Heart right ventricle (tissue), 16 donors: Measurements from ENCODE around the gene CALU. TPM values are rescaled to one million over a fixed set of nuclear protein-coding genes. Genes with fewer than 3 reads are reported as not detected.

Experiments
- ATAC-seq, 8 donors: fragments of 200-7000 bp; cut with Tn5 transposase; one replicate each; pipeline ENCODE4 v1.9.1; 2020; ENCODE audit warnings: mild to moderate bottlenecking in 8 of 8, moderate library complexity in 8 of 8, moderate number of reproducible peaks in 1 of 8
- DNase-seq, 2 donors: peaks; one replicate each; pipeline ENCODE4 v3.0.0-alpha.2; 2020
- H3K27ac ChIP-seq, 10 donors: fragments of 200-600 bp; sonication (generic) in 2 of 10; one replicate each; pipeline versions ENCODE4 v1.5.0 to v1.8.0; 2020 to 2022; ENCODE audit warnings: mild to moderate bottlenecking in 3 of 10
- H3K27me3 ChIP-seq, 7 donors: fragments of 200-600 bp; one replicate each; pipeline ENCODE4 v1.8.0; 2021 to 2022; ENCODE audit warnings: mild to moderate bottlenecking in 2 of 7
- H3K36me3 ChIP-seq, 9 donors: fragments of 200-600 bp; sonication (generic) in 1 of 9; one replicate each; pipeline versions ENCODE4 v1.5.0 to v1.8.0; 2020 to 2022; ENCODE audit warnings: mild to moderate bottlenecking in 2 of 9
- H3K4me1 ChIP-seq, 9 donors: fragments of 200-600 bp; sonication (generic) in 1 of 9; one replicate each; pipeline versions ENCODE4 v1.5.0 to v1.8.0; 2020 to 2022; ENCODE audit warnings: mild to moderate bottlenecking in 4 of 9
- H3K4me3 ChIP-seq, 10 donors: fragments of 200-600 bp; sonication (generic) in 2 of 10; one replicate each; pipeline versions ENCODE4 v1.5.0 to v1.8.0; 2020 to 2022; ENCODE audit warnings: mild to moderate bottlenecking in 7 of 10, moderate library complexity in 2 of 10
- H3K9me3 ChIP-seq, 11 donors: fragments of 200-600 bp in 10 of 11; sonication (generic) in 2 of 11; one replicate each; pipeline versions ENCODE4 v1.5.0 to v1.8.0; 2013 to 2022; ENCODE audit warnings: mild to moderate bottlenecking in 2 of 11, control low read depth in 1 of 11, moderate library complexity in 1 of 11
- CTCF ChIP-seq, 9 donors: fragments of 200-600 bp; sonication (generic) in 2 of 9; IDR thresholded peaks; one replicate each; pipeline versions ENCODE4 v1.5.0 to v1.8.0; 2021 to 2022; ENCODE audit warnings: antibody characterized with exemption in 9 of 9, mild to moderate bottlenecking in 5 of 9, moderate library complexity in 1 of 9
- WGBS, 2 donors: extraction: QIAGEN DNeasy Blood & Tissue Kit; methylation state at CpG; one replicate each; pipeline ENCODE4 v1.1.7; 2013; ENCODE audit warnings: inconsistent platforms in 1 of 2; 5-methylcytosine and 5-hydroxymethylcytosine counted together
- intact Hi-C, 10 donors: fragments of 100-400 bp; cut with DNase I; formaldehyde crosslinking; loops; one replicate each; pipeline versions ENCODE4 v1.11.1 to v1.14.2; 2022
- polyA plus RNA-seq, 2 donors: library from polyadenylated mRNA; stranded (reverse); fragments of 200-250 nt; gene quantifications; one replicate each; pipeline ENCODE4 v1.2.3, GENCODE V29; 2013
- total RNA-seq, 10 donors: library from RNA; stranded (reverse); fragmentation: NEBNext Ultra II Directional in 3 of 10; extraction: Animal tissue kit (Norgen Biotek cat#: 25700) in 3 of 10; gene quantifications; one replicate each; pipeline versions ENCODE4 v1.2.1 to v1.2.4, GENCODE V29; 2021 to 2023
- donor health status: Arrhythmogenic right ventricular cardiomyopathy.
- donor health status: ischemic (EF 13 %, LVEDD 7.1; RV severe dilation, severe dysfunction).
- donor health status: healthy with polysubstance abuse.
- donor health status: DM: no; HTN: yes; CAD: no.
- donor health status: DM: no; HTN: no; CAD: no.
- donor health status: ischemic (EF 25% LVEDD 6.9; RV normal size, moderate dysfunction).
- donor health status: ischemic (EF 25% LVEDD 5.7; RV mildly dilated, moderate dysfunction).
- donor health status: healthy.
- donor health status: DM: yes; HTN: yes; CAD: no.
- donor health status: Ischemic cardiomyopathy.
- donor health status: ischemic (EF 35%, LVEDD 5.7; RV mildly dilated, moderate dysfunction).
- donor health status: nonischemic (EF 11% LVEDD 7.7; RV severe dilation, severe dysfunction).
- donor health status: DM: yes; HTN: yes; CAD: no.
- donor health status: PGD.
- donor health status: ischemic (EF 29% LVEDD 5.4; RV normal size, mild dysfunction).
- donor health status: nonischemic (EF 23%, LVEDD 6.1; RV moderate dilation, normal function).

CALU gene
- total and polyA plus RNA-seq, 12 donors, result 39.9 to 333 (median 249) TPM

- no peaks in the 10 kb centered on the region for H3K36me3 ChIP-seq
- H3K4me3 ChIP-seq, result no peak overlapping the region
- H3K9me3 ChIP-seq, result no peaks in the 10 kb centered on the region
- DNase-seq (no peak), ATAC-seq (no peak)
- no peak overlapping the region for H3K27ac ChIP-seq
- intact Hi-C loops, result loop anchor here in 5 of 10 donors (5.0 to 10.0 kb wide), 3 partner anchors 125 to 137 kb away; partner anchors contain the start of gene ATP6V1F (in 4 of the 5)
- 91 to 96% methylated on average over 4 of the region's 4 CpGs for WGBS, 2 donors
- peaks cover 0 to 6% (median 0%) of the 10 kb centered on the region in 7 donors for H3K27me3 ChIP-seq
- no peak for TF ChIP-seq CTCF (IDR thresholded peaks at IDR 0.05)
- H3K4me1 ChIP-seq, result peaks cover 3 to 43% (median 32%) of the 10 kb centered on the region in 9 donors
Measured at GRCh38 chr7:128737441-128737840, 1.7 kb upstream of the CALU start.

GRCh38 chr7:128737867-128738385, 1.2 kb upstream of the CALU start:
- no peak for ATAC-seq
- 17 to 29% methylated on average over 1 of the region's 1 CpG for WGBS, 2 donors
- no peak for DNase-seq
- peaks cover 3 to 48% (median 36%) of the 10 kb centered on the region in 9 donors for H3K4me1 ChIP-seq
- H3K27ac ChIP-seq, result peak overlapping the region in 7 of 10 donors; percentile 93 to 97 (median 94)
- peaks cover 0 to 1% (median 0%) of the 10 kb centered on the region in 7 donors for H3K27me3 ChIP-seq
- H3K4me3 ChIP-seq, result no peak overlapping the region
- no peaks in the 10 kb centered on the region for H3K36me3 ChIP-seq
- H3K9me3 ChIP-seq, result no peaks in the 10 kb centered on the region
- intact Hi-C loops, result loop anchor here in 6 of 10 donors (2.0 to 10.0 kb wide), 4 partner anchors 93 to 137 kb away; partner anchors contain the start of genes ATP6V1F (in 4 of the 6) and FLNC (in 1 of the 6)
- no peak for TF ChIP-seq CTCF (IDR thresholded peaks at IDR 0.05)

GRCh38 chr7:128738570-128739047, 550 bp upstream of the CALU start:
- TF ChIP-seq CTCF (IDR thresholded peaks at IDR 0.05), result no peak
- peak overlapping the region; percentile 31 to 97 (median 94) for H3K27ac ChIP-seq
- no peaks in the 10 kb centered on the region for H3K9me3 ChIP-seq
- intact Hi-C loops, result loop anchor here in 7 of 10 donors (1.0 to 10.0 kb wide), 5 partner anchors 92 to 136 kb away; partner anchors contain the start of genes ATP6V1F (in 5 of the 7) and FLNC (in 1 of the 7)
- peaks cover 0 to 3% (median 0%) of the 10 kb centered on the region in 9 donors for H3K36me3 ChIP-seq
- peak in 7 of 8 donors; percentile 6 to 46 (median 16) for ATAC-seq
- DNase-seq, result peak in 1 of 2 donors; percentile 8
- peaks cover 3 to 55% (median 42%) of the 10 kb centered on the region in 9 donors for H3K4me1 ChIP-seq
- 1 to 3% methylated on average over 8 of the region's 8 CpGs for WGBS, 2 donors
- no peaks in the 10 kb centered on the region for H3K27me3 ChIP-seq
- peak overlapping the region in 9 of 10 donors; percentile 69 to 99 (median 94) for H3K4me3 ChIP-seq

- DNase-seq (no peak), ATAC-seq (no peak)
- intact Hi-C loops, result loop anchor here in 7 of 10 donors (1.0 to 10.0 kb wide), 6 partner anchors 91 to 135 kb away; partner anchors contain the start of genes ATP6V1F (in 5 of the 7) and FLNC (in 2 of the 7)
- WGBS, 2 donors, result 4 to 5% methylated on average over 13 of the region's 13 CpGs
- H3K27ac ChIP-seq, result peak overlapping the region; percentile 49 to 97 (median 94)
- peaks cover 3 to 65% (median 50%) of the 10 kb centered on the region in 9 donors for H3K4me1 ChIP-seq
- peak overlapping the region; percentile 69 to 99 (median 93) for H3K4me3 ChIP-seq
- H3K9me3 ChIP-seq, result no peaks in the 10 kb centered on the region
- peaks cover 0 to 9% (median 0%) of the 10 kb centered on the region in 9 donors for H3K36me3 ChIP-seq
- no peak for TF ChIP-seq CTCF (IDR thresholded peaks at IDR 0.05)
- H3K27me3 ChIP-seq, result no peaks in the 10 kb centered on the region
Measured at GRCh38 chr7:128739990-128740682, 977 bp downstream of the CALU start.
